ELR (cell line): ENCODE measurements around the gene OLIG2.

ENCODE experiments used
- DNase-seq: peaks from one replicate; pipeline ENCODE4 v3.0.0-alpha.2; 2015; ENCODE audit warnings: low read depth

OLIG2 gene

GRCh38 chr21:33019885-33020557 lies 5.7 kb upstream of the OLIG2 start:
- DNase-seq: no peak

DNA sequence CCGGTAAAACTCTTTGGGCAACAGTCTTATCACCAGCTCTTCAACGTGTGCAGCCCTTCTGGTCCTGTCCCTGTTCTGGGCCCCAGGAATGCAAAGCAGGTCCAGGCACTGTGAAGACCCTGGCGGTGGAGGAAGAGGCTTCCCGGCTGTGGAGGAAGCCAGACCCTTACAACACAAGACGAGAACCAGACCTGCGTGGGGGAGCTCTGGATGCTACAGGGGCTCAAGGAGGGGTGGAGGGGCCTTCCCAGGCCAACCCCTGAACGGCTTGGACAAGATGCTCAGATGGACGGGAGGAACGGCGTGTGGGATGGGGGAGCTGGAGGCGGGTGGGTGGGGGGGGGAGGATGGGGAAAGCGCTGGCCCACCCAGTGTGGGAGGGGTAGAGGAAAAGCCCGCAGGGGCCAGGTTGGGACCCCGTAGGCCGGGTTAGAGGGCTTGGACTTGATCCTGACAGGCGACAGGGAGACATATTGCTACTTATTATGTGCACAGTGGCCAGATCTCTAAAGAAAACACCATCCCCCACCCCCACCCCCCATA lies 5.1 kb upstream of the OLIG2 start:
- DNase-seq: no peak

- DNase-seq: no peak
Measured at GRCh38 chr21:33021150-33021549, 4.6 kb upstream of the OLIG2 start.

DNA sequence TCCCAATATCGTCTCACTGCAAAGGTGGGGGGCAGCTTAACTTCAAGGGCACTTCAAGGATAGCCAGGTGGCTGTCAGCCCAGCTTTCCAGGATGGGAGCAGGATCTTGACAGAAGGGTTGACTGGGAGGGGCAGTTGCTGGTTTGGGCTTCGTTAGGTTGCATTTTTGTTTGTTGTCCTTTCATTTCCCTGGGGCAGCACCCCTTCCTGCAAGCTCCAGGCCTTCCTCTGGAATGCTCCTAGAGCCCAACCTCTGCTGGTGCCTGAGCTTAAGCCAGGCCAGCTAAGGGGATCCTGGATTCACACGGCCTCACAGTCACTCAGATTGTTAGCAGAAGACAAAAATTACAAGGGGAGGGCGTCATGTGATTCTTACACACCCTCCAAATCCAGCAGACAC lies 4.1 kb upstream of the OLIG2 start:
- no peak for DNase-seq

GRCh38 chr21:33022489-33022827 lies 3.3 kb upstream of the OLIG2 start:
- no peak for DNase-seq

DNA sequence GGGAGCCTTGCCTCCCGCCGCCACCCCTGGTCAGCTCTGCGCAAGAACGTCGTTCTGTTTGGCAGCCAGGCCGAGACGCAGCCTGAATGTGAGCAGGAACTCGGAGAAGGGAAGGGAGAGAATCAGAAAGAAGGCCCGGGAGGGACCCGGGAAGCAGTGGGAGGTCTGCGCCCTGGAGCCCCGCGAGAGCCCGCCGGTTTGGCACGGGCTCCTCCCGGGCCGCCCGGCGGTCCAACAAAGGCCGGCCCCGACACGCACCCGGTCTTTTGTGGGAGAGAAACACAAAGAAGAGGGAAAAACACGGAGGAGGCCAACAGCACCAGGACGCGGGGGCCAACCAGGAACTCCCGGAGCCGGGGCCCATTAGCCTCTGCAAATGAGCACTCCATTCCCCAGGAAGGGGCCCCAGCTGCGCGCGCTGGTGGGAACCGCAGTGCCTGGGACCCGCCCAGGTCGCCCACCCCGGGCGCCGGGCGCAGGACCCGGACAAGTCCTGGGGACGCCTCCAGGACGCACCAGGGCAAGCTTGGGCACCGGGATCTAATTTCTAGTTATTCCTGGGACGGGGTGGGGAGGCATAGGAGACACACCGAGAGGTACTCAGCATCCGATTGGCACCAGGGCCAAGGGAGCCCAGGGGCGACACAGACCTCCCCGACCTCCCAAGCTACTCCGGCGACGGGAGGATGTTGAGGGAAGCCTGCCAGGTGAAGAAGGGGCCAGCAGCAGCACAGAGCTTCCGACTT lies 2.7 kb upstream of the OLIG2 start:
- DNase-seq: no peak

- no peak for DNase-seq
Measured at GRCh38 chr21:33023574-33024200, 2.0 kb upstream of the OLIG2 start.

GRCh38 chr21:33024201-33025103 lies 1.3 kb upstream of the OLIG2 start:
- DNase-seq: no peak

DNA sequence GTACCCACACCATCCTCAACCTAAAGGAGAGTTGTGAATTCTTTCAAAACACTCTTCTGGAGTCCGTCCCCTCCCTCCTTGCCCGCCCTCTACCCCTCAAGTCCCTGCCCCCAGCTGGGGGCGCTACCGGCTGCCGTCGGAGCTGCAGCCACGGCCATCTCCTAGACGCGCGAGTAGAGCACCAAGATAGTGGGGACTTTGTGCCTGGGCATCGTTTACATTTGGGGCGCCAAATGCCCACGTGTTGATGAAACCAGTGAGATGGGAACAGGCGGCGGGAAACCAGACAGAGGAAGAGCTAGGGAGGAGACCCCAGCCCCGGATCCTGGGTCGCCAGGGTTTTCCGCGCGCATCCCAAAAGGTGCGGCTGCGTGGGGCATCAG lies 638 bp upstream of the OLIG2 start:
- no peak for DNase-seq

DNA sequence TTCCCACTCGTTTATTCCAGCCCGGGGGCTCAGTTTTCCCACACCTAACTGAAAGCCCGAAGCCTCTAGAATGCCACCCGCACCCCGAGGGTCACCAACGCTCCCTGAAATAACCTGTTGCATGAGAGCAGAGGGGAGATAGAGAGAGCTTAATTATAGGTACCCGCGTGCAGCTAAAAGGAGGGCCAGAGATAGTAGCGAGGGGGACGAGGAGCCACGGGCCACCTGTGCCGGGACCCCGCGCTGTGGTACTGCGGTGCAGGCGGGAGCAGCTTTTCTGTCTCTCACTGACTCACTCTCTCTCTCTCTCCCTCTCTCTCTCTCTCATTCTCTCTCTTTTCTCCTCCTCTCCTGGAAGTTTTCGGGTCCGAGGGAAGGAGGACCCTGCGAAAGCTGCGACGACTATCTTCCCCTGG lies 716 bp downstream of the OLIG2 start:
- DNase-seq: no peak

DNA sequence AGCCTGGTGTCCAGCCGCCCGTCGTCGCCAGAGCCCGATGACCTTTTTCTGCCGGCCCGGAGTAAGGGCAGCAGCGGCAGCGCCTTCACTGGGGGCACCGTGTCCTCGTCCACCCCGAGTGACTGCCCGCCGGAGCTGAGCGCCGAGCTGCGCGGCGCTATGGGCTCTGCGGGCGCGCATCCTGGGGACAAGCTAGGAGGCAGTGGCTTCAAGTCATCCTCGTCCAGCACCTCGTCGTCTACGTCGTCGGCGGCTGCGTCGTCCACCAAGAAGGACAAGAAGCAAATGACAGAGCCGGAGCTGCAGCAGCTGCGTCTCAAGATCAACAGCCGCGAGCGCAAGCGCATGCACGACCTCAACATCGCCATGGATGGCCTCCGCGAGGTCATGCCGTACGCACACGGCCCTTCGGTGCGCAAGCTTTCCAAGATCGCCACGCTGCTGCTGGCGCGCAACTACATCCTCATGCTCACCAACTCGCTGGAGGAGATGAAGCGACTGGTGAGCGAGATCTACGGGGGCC lies 1.2 kb downstream of the OLIG2 start:
- no peak for DNase-seq

DNA sequence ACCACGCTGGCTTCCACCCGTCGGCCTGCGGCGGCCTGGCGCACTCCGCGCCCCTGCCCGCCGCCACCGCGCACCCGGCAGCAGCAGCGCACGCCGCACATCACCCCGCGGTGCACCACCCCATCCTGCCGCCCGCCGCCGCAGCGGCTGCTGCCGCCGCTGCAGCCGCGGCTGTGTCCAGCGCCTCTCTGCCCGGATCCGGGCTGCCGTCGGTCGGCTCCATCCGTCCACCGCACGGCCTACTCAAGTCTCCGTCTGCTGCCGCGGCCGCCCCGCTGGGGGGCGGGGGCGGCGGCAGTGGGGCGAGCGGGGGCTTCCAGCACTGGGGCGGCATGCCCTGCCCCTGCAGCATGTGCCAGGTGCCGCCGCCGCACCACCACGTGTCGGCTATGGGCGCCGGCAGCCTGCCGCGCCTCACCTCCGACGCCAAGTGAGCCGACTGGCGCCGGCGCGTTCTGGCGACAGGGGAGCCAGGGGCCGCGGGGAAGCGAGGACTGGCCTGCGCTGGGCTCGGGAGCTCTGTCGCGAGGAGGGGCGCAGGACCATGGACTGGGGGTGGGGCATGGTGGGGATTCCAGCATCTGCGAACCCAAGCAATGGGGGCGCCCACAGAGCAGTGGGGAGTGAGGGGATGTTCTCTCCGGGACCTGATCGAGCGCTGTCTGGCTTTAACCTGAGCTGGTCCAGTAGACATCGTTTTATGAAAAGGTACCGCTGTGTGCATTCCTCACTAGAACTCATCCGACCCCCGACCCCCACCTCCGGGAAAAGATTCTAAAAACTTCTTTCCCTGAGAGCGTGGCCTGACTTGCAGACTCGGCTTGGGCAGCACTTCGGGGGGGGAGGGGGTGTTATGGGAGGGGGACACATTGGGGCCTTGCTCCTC lies 1.9 kb downstream of the OLIG2 start:
- no peak for DNase-seq

GRCh38 chr21:33028287-33028670 lies 2.5 kb downstream of the OLIG2 start:
- DNase-seq: no peak

DNA sequence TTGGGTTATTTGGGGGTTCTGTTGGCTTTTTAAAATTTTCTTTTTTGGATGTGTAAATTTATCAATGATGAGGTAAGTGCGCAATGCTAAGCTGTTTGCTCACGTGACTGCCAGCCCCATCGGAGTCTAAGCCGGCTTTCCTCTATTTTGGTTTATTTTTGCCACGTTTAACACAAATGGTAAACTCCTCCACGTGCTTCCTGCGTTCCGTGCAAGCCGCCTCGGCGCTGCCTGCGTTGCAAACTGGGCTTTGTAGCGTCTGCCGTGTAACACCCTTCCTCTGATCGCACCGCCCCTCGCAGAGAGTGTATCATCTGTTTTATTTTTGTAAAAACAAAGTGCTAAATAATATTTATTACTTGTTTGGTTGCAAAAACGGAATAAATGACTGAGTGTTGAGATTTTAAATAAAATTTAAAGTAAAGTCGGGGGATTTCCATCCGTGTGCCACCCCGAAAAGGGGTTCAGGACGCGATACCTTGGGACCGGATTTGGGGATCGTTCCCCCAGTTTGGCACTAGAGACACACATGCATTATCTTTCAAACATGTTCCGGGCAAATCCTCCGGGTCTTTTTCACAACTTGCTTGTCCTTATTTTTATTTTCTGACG lies 3.1 kb downstream of the OLIG2 start:
- DNase-seq: no peak

DNA sequence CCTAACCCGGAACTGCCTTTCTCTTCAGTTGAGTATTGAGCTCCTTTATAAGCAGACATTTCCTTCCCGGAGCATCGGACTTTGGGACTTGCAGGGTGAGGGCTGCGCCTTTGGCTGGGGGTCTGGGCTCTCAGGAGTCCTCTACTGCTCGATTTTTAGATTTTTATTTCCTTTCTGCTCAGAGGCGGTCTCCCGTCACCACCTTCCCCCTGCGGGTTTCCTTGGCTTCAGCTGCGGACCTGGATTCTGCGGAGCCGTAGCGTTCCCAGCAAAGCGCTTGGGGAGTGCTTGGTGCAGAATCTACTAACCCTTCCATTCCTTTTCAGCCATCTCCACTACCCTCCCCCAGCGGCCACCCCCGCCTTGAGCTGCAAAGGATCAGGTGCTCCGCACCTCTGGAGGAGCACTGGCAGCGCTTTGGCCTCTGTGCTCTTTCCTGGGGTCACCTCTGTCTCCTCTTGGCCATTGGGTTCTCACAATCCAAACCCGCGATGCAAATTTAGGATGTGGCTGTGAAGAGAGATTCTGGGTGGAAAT lies 3.7 kb downstream of the OLIG2 start:
- DNase-seq: no peak

GRCh38 chr21:33029975-33030461 lies 4.3 kb downstream of the OLIG2 start:
- no peak for DNase-seq

DNA sequence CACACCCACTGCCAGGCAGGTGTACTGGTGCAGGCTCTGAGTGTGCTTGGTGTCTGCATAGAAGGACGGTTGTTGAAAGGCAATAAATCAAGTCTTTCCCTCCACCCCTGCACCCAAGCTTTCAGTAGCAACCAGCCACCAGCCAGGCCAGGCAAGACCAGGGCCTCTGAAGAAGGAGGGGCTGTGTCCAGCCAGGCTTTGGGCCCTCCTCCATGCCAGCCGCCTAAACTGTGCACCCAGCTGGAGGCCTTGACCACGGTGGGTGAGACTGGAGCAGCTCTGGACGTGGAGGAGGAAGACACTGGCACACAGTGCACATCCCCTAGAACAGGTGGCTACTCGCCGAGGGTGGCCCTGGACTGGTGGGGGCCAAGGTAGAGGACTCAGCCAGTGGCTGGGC lies 4.9 kb downstream of the OLIG2 start:
- no peak for DNase-seq

DNA sequence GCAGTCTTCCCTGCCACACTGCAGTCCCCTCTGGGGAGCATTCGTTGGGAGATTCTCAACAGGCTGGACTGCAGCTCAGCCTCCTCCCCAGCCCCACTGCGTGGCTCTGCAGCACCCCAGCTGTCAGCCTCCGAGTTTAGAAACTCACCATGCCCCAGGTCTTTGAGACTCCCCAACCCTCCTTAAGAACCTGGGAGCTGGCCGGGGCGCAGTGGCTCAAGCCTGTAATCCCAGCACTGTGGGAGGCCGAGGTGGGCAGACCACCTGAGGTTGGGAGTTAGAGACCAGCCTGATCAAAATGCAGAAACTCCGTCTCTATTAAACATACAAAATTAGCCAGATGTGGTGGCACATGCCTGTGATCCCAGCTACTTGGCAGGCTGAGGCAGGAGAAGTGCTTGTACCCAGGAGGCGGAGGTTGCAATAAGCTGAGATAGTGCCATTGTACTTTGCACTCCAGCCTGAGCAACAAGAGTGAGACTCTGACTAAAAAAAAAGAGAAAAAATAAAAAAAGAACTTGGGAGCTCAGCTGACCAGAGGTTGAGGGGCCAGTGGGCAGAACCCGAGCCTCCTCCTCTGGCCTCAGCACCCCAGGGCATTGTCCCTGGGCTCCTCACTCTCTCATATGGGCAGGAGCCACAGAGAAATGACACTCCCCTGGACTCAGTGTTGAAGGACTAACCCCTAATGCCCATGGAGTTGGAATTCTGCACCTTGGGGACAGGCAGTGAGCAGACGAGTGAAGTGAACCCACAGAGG lies 5.6 kb downstream of the OLIG2 start:
- no peak for DNase-seq

GRCh38 chr21:33032434-33033047 lies 6.8 kb downstream of the OLIG2 start:
- DNase-seq: no peak
